Measurements from ENCODE around the gene ZBTB7B.

GRCh38 chr1:154994269-154994587 is 8.4 kb upstream of the ZBTB7B start:
- TF ChIP-seq EZH2 (IDR thresholded peaks at IDR 0.05; ENCODE audit: insufficient read depth, poor library complexity, severe bottlenecking): no peak
- TF ChIP-seq EZH2phosphoT487 (IDR thresholded peaks at IDR 0.05; ENCODE audit: insufficient read depth, low read depth): no peak

All from GM23248 (cell line).